Measurements from ENCODE around the gene ALKBH4.
"Not testable (repeated sequence)": the region's sequence is repeated elsewhere in the genome, so short reads cannot be mapped to it uniquely, and the experiment has no call there.

The ALKBH4 gene

DNA sequence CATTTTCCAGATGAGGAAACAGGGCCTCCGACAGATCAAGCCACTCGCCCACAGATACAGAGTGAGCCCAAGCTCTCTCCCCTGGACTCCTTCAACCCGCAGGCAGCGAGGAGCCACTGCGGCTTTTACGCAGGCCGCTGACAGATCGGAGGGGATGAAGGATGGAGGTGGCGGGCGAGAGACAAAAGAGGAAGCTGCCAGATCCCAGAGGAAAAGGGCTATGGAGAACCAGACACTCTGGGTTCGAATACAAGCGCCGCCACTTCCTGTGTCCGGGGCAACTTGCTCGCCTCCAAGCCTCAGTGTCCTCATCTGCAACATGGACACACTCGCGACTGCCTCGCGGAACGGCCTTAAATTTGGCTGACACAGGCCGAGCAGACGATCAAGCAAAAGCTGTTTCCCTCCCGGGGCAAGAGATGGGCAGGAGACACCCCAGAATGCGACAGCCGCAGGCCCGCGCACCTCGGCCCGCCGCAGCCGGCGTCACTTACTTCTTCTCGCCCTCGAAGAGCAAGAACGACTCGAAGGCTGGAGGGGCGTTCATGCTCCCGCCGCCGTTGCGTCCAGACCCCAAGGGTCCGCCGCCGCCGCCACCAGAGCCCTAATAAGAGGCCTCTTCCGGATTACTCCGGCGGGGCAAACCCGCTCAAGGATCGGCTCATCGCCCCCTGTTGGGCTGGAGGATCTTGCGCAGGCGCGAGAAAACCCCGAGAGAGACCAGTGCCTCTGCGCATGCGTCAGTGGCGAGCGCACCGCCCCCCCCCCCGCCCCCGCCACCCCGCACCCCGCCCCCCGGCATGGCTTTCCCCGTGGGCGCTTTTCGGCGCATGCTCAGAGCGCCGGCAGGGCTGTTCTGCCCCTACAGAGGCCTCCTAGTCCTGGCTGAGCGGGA lies 13.9 kb upstream of the ALKBH4 start, which contains the start of gene POLR2J:
TSS of gene POLR2J (minus strand) at position 609 of the 895 bp plus-strand sequence. CDS start at position 547, 62 bp downstream.
- DNase-seq (ENCODE audit: low spot score), result not testable (repeated sequence)

DNA sequence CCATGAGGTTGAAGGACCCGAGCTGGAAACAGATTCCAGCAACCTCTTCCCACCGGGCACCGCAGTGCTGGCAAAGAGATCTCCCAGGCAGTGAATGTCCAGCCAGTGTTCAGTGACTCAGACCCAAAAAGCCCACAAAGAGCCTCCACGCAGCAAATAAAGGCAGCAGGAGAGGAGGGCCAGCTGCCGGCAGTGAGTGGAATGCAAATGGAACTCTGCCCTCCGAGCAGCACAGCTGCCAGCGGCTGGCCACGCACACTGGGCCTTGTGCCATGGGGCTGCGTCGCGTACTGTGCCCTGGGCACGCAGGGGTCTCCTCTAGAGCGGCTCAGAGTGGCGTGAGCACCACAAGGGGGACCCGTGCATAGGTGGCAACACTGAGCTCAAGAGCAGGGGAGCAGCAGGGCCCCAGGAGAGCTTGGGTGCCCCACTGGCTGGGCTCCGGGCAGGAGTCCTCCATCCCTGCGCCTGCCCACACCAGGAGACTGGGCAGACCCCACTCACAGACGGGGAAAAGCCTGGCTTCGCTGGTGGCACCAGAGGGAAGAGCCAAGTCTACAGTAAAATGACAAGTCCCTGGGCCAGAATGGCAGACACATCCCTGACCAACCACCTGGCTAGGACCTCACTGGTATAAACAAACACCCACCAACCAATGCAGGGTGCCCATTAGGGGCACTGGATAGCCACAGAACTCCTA lies 10.2 kb upstream of the ALKBH4 start:
- DNase-seq (ENCODE audit: low spot score), result not testable (repeated sequence)

DNA sequence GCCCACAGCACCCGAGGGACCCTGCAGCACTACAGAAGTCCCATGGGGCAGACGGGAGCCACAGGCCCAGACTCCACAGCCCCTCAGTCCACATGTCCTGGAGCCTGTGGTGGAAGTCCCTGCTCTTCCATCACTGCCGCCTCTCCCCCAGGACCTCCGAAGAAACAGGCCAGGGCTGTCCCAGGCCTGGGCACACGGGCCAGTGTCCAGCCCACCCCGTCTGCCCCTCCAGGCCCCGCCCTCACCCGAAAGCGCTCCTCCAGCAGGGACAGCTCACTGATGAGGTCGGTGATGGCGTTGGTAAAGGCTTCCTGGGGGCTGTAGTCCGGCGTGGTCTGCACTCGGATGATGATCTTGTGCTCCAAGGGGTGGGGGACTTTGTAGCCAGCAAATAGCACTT lies 9.5 kb upstream of the ALKBH4 start:
- DNase-seq (ENCODE audit: low spot score), result not testable (repeated sequence)

DNA sequence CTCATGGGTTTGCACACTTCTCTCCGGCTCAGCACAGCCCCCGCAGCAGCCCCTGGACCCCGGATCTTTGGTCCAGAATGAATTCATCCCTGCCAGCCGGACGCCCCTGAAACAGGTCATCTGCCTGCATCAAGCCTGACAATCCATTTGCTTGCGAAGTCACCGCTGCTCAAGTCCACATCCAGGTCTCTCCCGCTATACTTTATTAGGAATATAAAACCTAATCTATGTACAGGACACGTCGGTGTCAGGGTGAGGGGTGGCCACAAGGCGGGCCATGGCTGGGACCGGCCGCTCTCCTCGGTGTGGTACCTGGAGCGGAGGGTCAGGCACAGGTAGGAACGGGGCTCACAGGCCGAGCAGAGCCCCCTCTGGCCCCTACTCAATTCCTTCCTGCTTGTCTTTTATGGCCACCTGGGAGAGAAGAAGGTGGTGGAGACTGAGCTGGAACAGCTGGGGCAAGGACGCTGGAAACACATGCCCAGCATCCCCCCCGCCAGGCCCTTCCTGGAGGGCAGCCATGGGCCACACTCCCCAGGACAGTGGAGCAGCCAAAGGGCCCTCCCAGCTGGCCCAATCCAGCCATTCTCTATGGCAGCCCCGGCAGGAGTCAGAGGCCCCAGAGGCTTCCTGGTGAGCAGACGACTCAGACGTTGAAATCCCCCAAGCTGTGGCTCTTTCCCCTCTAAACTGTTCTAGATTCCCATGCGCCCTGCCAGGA lies 8.8 kb upstream of the ALKBH4 start:
- no peak for DNase-seq (ENCODE audit: low spot score)

DNA sequence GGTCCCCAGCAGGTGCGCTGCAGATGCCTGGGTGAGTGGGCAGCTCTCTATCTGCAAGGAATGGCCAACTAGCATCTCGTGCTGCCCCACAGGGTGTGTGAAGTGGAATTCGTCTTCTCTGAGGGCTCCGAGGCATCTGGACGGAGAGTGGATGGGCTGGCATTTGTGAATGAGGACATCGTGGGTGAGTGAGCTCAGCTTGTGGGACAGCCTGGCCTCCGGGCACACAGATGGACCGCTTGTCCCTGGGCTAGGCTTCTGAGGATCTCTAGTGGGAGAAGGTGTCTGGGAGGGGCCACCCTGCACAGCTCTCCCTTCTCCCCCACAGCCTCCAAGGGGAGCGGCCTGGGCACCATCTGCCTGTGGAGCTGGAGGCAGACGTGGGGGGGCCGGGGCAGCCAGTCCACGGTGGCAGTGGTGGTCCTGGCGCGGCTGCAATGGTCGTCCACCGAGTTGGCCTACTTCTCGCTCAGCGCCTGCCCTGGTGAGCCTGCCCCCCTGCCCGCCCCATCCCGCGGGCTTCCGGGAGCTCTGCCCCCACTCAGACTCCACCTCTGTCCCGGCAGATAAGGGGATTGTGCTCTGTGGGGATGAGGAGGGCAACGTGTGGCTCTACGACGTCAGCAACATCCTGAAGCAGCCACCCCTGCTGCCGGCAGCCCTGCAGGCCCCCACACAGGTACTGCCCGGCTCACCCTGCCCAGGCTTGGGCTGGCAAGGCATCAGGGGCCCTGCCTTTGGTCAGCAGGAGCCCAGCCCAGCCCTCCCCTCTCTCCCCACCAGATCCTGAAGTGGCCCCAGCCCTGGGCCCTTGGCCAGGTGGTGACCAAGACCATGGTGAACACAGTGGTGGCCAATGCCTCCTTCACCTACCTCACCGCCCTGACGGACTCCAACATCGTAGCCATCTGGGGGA lies 7.7 kb upstream of the ALKBH4 start:
- DNase-seq (ENCODE audit: low spot score), result no peak

DNA sequence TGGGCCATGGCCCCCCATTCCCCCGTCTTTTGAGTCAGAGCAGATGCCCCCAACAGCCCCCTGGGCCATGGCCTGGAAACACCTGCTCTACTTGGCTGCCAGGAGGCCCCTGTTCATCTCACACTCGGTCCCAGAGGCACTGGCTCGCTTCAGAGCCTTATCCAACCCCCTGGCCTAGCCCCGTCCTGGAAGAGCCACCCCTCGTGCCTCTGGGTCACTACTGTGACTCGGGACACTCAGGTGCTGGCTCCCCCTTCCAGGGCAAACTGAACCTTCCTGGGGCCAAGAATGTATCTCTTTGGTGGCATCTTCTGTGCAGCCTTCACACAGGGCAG lies 7.1 kb upstream of the ALKBH4 start:
- no peak for DNase-seq (ENCODE audit: low spot score)

DNA sequence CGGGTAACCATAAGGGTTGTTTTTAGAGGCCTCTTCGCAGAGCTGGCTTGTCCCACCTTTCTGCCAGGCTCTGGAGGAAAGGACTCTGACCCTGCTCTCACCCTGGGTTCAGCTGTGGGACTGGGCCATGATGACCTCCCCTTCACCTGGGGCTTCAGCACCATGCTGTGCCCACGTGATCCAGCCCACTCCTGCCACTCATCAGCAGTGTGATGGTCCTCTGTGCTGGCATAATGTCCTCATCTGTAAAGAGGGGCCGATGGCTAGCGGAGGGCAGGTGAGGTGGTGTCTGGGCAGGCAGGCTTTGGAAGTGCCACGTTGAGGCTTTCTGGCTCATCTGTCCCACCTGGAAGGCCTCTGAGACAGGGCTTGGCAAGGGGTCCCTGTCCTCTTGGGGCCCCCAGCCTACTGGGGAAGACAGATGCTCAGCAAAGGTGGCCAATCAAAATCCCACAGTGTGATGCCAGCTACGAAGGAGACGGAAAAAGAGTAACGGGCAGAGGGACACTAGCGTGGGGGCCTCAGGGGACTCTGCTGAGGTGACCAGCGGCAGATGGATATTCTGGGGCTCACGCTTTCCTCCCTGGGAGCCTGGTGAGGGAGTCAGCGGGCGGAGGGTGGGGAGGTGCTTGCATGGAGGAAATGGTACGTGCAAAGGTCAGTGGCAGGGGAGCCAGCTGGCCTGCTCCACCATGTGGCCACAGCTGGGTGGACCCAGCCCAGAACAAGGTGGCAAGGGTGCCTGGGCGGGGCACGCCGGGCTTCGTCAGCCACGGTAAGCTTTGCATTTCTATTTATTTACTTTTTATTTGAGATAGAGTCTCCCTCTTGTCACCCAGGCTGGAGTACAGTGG lies 5.5 kb upstream of the ALKBH4 start:
- no peak for DNase-seq (ENCODE audit: low spot score)

DNA sequence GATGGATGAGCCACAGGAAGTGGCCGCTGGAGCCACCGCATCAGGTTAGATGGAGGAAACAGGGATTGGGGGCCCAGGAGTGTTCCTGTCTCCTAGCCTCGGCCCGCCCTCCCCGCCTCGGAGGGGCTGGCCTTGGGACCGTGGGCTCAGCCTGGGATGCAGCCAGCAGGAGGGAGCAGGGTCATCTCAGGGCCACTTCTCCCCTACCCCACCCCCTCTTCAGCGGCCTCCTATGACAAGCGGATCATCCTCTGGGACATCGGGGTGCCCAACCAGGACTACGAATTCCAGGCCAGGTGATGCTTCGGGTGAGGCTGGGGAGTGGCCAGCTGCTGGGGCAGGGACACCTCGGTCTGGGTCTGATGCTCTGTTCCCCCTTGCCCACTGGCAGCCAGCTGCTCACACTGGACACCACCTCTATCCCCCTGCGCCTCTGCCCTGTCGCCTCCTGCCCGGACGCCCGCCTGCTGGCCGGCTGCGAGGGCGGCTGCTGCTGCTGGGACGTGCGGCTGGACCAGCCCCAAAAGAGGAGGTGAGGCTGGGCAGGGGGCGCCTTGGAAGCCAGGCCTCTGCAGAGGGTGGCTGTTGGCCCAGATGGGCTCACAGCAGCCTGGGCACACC lies 4.8 kb upstream of the ALKBH4 start:
- no peak for DNase-seq (ENCODE audit: low spot score)

DNA sequence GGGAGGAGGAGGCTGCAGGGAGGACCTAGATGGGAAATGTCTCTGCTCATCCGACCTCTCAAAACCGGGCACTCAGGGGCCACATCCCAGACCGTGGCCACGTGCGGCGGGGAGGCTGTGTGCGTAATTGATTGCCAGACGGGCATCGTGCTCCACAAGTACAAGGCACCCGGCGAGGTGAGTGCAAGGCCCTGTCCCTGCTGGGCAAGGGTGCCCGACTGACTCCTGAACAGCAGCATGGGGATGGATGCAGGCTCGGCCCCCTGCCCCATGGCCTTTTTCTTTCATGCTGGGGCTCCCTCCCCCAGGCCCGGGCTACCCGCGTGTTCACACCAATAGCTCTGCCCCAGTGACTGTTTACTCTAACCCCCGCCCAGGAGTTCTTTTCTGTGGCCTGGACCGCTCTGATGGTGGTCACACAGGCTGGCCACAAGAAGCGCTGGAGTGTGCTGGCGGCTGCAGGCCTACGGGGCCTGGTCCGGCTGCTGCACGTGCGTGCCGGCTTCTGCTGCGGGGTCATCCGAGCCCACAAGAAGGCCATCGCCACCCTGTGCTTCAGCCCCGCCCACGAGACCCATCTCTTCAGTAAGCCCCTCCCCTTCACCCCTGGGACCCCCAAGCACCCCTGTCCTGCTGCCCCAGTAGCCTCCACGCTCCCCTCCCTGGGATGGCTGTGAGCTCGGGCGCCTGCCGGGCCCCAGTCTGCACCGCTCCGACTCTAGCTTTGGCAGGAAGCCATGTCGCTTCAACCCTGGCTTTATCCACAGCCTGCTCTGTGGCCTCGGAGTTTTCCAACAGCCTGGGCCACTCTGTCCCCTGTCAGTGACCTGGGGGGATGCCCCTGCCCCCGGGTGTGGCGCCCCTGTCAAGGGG lies 4.1 kb upstream of the ALKBH4 start:
- DNase-seq (ENCODE audit: low spot score), result no peak

DNA sequence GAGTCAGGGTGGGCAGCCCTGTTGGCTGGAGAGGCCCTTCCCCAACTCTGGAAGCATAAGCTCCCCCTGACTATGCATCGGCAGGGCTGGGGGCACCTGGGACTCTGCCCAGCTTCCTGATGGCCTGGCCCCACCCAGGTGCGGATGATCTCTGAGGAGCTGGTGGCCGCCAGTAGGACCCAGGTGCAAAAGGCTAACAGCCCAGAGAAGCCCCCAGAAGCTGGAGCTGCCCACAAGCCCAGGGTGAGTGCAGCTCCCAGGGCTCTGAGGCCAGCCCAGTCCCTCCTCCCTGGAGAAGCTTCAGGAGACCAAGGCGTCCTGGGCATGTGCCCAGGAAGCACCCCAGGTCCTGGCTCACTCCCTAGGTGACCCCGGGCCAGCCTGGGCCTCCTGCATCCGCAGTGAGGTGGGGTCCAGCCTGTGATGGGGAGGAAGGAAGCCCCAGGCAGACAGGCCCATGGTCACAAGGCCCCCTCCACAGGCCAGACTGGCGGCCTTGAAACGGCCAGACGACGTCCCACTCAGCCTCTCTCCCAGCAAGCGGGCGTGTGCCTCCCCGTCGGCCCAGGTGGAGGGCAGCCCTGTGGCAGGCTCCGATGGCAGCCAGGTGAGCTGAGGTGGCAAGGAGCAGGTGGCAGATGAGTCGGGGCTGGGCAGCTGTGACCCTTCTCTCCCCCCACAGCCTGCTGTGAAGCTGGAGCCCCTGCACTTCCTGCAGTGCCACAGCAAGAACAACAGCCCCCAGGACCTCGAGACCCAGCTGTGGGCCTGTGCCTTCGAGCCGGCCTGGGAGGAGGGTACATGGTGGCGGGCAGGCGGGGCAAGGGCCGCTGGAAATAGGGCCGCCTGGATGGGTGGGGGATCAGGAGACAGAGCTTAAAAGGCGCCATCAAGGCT lies 3.2 kb upstream of the ALKBH4 start:
- no peak for DNase-seq (ENCODE audit: low spot score)

DNA sequence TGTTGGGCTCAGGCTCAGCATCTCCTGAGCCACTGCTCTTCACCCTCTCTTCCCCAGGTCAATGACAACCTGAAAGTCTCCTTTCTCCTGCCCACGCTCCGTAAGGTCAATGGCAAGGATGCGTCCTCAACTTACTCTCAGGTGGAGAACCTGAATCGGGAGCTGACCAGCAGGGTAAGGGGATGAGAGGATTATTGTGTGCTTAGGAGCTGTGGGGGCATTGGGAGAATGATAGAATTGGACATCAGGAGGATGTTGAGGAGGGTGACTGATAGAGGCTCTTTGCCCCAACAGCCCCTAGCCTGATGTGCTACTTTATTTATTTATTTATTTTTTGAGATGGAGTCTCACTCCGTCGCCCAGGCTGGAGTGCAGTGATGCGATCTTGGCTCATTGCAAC lies 1.4 kb upstream of the ALKBH4 start:
- no peak for DNase-seq (ENCODE audit: low spot score)

DNA sequence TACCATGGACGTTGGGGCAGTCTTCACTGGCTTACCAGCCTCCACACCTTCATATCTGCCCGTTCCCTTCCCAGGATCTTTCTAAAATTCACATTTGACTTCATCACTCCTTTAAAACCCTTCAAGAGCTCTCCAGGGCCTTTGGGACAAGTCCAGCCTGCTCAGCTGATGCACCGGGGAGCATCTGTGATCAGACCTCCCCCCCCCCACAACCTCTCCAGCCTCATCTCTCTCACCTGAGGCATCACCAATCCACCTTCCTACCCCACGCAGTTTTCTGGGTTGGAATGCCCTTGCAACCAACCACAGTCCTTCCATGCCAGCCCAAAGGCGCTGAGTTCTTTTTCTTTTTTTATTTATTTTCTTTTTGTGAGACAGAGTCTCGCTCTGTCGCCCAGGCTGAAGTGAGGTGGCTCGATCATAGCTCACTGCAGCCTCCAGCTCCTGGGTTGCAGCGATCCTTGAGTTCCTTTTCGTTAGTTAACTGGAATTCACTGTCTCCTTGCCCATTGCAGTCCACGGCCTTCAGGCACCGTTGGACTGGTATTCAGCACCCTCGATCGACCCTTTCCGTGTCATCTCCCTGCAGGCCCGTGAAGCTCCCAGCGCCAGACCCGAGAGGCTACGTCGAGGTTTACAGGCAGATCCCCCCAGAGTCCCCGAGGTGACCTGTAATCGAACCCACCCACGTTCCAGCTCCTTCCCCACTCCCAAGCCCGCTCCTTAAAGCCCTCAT lies 654 bp downstream of the ALKBH4 start:
- no peak for DNase-seq (ENCODE audit: low spot score)

DNA sequence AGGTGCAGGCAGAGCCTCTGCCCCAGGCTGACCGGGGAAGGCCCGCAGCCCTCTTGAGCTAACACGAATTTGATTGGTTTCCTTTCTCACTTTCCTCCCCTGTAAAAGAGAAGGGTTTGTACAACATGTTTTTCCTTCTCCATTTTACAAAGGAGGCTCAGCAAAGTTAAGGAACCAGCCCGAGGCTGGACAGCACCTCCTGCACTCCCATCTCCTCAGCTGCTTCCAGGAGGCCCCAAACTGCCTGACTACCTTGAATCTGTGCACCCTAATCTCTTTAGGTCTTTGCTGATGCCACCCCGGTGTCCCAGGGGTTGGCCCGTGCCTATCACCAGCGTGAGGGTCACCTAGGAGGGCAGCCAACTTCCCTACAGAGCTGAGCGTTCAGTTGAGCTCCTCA lies 4.2 kb downstream of the ALKBH4 start:
- no peak for DNase-seq (ENCODE audit: low spot score)

DNA sequence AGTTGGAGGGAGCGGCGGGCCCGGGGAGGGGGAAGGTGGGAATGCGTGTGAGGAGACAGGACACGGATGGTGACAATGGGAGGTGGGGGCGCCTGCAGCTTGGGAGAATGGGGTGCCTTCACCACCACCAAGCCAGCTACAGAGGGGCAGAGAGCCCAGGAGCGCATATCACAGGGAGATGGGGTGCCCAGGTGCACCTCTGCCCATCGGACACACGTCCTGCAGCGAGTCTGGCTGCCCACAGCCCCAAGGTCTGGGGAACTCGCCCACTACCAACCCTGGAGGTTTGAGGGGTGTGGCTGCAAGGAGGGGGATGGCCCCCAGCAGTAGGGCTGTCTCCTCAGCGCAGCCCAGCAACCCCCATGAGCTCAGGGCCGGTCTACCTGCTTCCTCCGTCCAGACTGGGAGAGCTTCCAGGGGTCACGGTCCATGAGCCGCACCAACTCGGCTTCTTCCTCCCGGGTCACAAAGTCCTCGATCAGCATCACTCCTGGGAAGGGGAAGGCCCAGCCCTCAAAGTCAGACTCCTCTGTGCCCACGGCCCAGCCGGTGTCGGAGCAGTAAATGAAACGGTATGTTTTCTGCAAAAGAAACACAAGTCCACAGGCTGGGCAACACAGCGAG lies 5.3 kb downstream of the ALKBH4 start:
- no peak for DNase-seq (ENCODE audit: low spot score)

DNA sequence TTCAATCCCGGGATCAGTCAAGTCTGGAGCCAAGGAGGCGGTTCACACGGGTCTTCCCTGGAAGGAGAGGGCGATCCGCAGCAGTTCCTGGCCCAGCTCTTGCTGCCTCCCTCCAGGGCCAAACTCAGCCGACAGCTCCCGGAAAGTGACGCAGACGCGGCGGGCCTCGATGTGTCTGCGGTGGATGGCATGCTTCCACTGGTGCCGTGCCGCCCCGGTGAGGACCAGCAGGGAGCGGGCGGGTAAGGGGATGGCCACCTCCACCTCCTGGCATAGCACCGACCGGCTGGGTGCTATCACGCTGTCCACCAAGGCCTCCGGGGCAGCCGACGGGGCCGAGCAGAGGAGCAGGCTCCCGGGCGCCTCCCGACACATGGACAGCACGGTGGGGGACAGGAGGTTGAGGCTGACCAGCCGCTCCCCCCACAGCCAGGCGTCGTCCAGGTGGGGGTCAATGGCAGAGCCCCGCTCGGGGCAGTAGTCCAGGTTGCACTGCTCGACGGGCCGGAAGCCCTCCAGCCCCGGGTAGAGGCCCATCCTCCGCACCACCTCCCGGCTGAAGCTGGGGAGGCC lies 7.2 kb downstream of the ALKBH4 start:
- DNase-seq (ENCODE audit: low spot score), result no peak

DNA sequence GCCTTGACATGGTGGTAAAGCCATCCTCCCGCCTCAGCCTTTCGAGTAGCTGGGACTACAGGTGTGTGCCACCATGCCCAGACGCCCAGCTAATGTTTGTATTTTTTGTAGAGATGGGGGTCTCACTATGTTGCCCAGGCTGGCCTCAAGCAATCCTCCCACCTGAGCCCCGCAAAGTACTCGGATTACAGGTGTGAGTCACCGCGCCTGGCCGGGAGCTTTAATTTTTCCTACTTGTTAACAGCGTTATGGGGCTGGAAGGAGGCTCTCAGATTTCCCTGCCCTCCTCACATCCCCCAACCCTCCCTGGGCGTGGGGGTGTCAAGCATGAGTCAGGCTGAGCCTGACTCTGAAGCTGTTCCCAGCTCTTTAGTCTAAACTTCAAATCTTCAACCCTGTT lies 8.3 kb downstream of the ALKBH4 start:
- no peak for DNase-seq (ENCODE audit: low spot score)

DNA sequence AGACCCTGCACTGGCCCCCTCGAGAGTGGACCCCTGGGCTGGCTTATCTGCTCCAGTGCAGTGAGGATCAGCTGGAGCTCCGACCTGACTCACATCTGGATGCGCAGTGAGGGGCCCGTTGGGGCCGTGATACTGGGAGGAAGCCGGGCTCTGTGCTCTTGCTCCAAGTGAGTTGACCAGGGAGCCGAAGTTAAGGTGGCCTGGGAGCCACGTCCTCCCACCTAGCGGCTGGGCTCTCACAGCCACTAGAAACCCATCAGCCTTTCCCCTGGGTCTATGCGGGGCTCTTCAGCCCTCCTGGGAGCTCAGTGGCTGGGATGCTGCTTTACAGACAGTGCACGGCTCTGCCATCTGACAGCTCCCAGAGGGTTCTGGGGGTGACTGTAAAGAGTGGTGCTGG lies 9.1 kb downstream of the ALKBH4 start:
- no peak for DNase-seq (ENCODE audit: low spot score)
